Articular chondrocyte of knee joint (primary cell): Measurements from ENCODE around the gene OR8B8. TPM values are rescaled to one million over a fixed set of nuclear protein-coding genes. Genes with fewer than 3 reads are reported as not detected.

Experiments used
- total RNA-seq: library from RNA; depleted of rRNA; stranded (reverse); fragments of >200 nt; gene quantifications from 2 replicates; pipeline ENCODE4 v1.2.3, GENCODE V29; 2012

The OR8B8 gene
- total RNA-seq = not detected in 2 replicates

DNA sequence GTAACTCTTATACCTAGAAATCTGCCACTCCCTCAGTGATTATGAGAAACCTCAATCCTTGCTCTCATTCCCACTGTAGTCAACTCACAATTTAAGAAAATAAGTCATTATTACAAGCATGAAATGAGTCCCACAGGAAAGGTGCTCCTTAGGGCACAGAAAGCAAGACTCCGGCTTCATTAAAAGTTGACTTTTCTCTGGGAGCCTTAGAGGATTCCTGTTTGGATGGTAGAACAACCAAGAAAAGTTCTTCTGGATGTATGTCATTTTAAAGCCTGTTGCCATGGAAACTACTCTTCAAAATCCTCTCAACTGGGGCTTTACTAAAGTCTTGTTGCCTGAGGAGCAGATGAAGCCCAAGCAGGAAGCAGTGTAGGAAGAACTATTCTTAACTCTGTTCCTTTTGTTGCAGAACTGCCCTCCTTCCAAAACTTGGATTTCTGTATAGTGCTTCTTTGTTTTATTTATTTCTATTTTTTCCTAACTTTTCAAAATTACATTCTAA, at the start of gene OR8B8:
OR8B8 (minus strand) TSS at position 51 of the 505 bp plus-strand sequence. CDS start 4,611 bp downstream, outside the sequence.

DNA sequence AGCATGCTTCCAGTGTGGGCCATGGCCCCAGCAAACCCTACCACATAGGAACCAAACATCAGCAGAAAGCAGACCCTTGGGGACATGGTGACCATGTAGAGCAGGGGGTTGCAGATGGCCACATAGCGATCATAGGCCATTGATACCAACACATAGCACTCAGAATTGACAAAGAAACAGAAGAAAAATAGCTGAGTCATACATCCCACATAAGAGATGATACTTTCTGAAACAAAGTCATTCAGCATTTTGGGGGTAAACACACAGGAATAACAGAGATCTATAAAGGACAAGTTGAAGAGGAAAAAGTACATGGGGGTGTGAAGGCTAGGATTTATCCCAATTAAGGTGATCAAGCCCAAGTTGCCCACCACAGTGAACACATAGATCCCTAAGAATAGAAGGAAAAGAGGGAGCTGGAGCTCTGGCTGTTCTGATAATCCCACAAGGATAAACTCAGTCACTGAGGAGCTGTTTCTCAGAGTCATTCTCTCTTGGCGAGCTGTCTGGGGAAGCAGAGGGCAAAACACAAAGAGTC, 21.0 kb downstream of the OR8B8 start, which contains the start of gene OR8B4:
OR8B4 (minus strand) TSS at position 488 of the 538 bp plus-strand sequence; CDS start at position 488, 0 bp downstream.

DNA sequence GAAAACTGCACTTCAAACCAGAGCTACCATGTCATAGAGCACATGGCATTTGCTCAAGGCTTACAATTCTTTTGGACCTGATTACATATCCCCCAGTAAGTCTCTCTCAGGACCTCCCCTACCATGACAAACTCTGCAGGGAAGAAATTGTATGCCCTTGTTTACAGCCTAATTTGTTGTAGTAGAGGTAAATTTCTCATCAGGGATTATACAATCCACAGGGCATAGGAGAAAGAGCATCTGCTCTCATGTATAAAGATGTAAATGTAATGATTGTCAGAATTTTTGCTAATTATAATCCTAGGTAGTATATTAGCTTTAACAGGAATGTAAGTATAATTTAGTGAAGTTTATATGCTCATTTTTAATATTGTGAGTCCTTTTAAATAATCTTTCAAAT, 46.6 kb downstream of the OR8B8 start, which contains the start of gene OR8B3:
OR8B3 (minus strand) TSS at position 101 of the 400 bp plus-strand sequence. CDS start 1,673 bp downstream, outside the sequence.

Other genes starting within 250 kb of the OR8B8 start
- 0.43 TPM in 1 of 2 replicates, not detected in the other for gene OR8G1, start 204.6 kb downstream of the OR8B8 start, total RNA-seq
- not detected in 2 replicates for gene OR8G5, start 189.3 kb downstream of the OR8B8 start, total RNA-seq
- not detected in 2 replicates for gene OR8D1, start 131.7 kb downstream of the OR8B8 start, total RNA-seq
- not detected in 2 replicates for gene OR8D2, start 125.5 kb downstream of the OR8B8 start, total RNA-seq
- not detected in 2 replicates for gene OR8B2, start 61.2 kb downstream of the OR8B8 start, total RNA-seq
- gene OR8B3, start 46.7 kb downstream of the OR8B8 start, total RNA-seq = not detected in 2 replicates
- not detected in 2 replicates for gene OR8B4, start 20.8 kb downstream of the OR8B8 start, total RNA-seq
- gene OR8B12, start 98.0 kb upstream of the OR8B8 start, total RNA-seq = not detected in 2 replicates
- under 0.01 TPM in 1 of 2 replicates, not detected in the other for gene OR8A1, start 124.3 kb upstream of the OR8B8 start, total RNA-seq
- gene PANX3, start 165.7 kb upstream of the OR8B8 start, total RNA-seq = 0.22 TPM in 1 of 2 replicates, not detected in the other
- 36.2 and 36.4 TPM in 2 replicates for gene TBRG1, start 177.2 kb upstream of the OR8B8 start, total RNA-seq
- 13.1 and 16.0 TPM in 2 replicates for gene SIAE, start 228.0 kb upstream of the OR8B8 start, total RNA-seq
- gene SPA17, start 228.2 kb upstream of the OR8B8 start, total RNA-seq = 18.9 and 23.9 TPM in 2 replicates